Hepatic stellate cell (primary cell): ENCODE data around the gene DNMT3L.
A peak's percentile ranks its signal among the peaks of the same experiment; 100 is the strongest.

Source experiments
- DNase-seq: peaks from one replicate; pipeline ENCODE4 v3.0.0; 2011; ENCODE audit warnings: low spot score

DNMT3L gene

GRCh38 chr21:44279354-44280260 lies 17.9 kb upstream of the DNMT3L start:
- DNase-seq = no peak

DNA sequence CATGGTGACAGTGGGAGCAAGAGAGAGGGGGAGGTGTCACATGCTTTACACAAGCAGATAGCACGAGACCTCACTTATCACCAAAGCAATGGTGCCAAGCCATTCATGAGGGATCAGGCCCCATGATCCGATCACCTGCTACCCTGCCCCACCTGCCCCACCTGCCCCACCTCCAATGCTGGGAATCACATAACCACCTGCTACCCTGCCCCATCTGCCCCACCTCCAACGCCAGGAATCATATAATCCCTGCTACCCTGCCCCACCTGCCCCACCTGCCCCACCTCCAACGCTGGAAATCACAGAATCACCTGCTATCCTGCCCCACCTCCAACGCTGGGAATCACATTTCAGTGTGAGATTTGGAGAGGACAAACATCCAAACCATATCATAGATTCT lies 13.3 kb upstream of the DNMT3L start:
- no peak for DNase-seq

GRCh38 chr21:44273046-44273445 lies 11.3 kb upstream of the DNMT3L start:
- no peak for DNase-seq

DNA sequence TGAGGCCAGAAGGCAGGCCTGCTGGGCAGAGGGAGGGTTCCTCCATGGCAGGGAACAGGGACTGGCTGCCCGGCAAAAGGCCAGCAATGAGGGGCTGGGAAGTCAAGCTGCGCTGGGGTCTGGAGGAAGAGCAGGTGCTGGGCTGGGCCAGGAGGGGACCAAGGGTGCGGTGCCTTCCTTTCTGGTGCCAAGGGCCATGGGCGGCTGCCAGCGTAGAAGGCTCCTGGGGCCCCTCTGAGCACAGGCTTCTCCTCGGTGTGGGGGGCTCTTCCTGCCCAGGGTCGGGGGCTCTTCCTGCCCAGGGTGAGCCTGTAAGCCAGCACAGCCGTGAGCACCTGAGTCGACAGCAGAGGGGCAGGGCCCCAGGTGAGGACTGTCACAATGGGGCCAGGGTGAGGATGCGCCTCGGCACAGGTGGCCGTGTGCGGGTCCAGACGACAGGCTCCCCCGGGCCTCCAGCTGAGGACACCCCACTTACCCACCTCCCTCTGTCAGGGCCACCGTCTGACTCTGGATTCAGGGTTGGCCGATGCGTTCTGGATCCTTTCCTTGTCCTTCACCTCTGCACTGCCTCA lies 10.7 kb upstream of the DNMT3L start:
- no peak for DNase-seq

DNA sequence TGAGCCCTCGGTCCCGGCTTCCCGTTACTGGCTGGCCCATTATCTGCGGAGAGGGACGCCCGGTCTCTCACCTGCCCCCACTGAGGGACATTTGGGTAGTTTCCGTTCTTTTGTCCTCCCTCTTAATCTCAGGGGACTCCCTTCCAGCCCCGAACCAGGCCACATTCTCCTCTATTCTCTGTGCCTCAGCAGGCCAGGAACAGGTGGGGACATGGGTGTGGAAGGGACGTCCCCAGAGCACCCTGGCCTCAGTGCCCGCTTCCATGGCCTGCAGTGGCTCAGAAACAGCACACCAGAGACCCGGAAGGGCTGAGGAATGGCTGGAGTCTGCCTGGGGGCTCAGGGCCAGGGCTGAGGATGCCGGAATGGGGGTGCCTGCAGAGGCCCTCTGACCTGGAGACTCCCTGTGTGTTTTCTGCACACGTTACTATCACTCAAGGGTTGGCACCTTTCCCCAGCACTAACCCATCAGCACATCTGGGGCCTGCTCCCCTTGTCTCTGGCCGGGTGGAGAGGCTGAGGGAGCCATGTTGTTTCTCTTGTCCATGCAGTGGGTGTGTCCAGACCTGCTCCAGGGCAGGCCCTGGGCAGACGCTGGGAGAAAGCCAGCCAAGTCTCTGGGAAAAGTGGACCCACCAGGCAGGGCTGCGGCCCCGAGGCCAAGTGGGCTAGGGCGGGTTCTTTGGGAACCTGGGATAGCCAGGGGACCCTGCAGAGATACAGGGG lies 10.0 kb upstream of the DNMT3L start:
- no peak for DNase-seq

GRCh38 chr21:44269090-44269489 lies 7.4 kb upstream of the DNMT3L start:
- no peak for DNase-seq

- no peak for DNase-seq
Measured at GRCh38 chr21:44267655-44268142, 6.0 kb upstream of the DNMT3L start.

DNA sequence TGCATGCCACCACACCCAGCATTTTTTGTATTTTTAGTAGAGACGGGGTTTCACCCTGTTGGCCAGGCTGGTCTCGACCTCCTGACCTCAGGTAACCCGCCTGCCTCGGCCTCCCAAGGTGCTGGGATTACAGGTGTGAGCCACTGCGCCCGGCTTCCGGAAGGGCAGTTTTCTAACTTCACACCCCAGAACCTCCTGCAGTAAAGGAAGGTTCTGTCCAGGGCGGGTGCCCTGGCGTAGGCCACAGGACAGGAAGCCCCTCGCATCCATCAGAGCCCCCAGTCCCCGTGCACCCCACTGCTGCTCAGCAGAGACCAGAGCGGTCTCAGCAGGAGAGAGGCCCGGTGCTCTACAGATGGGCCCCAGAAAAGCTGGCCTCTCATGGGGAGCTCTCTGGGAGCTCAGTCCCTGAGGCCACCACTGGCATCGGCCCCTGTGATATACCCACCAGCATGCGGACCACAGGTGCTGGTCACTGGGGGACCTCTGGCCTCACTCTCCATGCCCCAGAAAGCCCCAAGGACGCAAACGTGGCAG lies 4.1 kb upstream of the DNMT3L start:
- DNase-seq = no peak

- no peak for DNase-seq
Measured at GRCh38 chr21:44263768-44264167, 2.1 kb upstream of the DNMT3L start.

DNA sequence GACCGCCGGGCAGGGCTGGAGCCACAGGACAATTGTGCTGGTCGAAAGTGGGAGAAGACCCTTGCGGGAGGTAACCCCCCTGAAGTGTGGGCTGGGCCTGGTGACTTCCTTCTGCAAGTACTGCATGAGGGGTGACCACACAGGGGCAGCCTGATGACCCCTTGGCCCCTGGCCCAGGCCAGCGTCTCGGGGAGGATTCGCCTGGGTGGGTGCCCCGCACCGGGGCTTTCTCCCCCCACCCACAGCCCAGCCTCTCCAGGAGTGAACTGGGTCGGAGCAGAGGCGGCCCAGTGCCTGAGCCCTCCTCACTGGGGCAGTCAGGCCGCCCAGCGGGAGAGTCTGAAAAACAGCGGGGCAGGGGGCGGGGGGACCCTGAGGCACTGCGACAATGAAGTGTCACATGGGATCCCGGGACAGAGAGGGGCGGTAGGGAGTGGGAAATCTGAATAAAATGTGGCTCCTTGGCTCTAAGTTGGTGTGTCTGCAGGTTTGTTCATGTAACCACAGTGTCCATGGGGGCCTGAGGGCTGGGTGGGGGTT lies 1.6 kb upstream of the DNMT3L start:
- DNase-seq = no peak

DNA sequence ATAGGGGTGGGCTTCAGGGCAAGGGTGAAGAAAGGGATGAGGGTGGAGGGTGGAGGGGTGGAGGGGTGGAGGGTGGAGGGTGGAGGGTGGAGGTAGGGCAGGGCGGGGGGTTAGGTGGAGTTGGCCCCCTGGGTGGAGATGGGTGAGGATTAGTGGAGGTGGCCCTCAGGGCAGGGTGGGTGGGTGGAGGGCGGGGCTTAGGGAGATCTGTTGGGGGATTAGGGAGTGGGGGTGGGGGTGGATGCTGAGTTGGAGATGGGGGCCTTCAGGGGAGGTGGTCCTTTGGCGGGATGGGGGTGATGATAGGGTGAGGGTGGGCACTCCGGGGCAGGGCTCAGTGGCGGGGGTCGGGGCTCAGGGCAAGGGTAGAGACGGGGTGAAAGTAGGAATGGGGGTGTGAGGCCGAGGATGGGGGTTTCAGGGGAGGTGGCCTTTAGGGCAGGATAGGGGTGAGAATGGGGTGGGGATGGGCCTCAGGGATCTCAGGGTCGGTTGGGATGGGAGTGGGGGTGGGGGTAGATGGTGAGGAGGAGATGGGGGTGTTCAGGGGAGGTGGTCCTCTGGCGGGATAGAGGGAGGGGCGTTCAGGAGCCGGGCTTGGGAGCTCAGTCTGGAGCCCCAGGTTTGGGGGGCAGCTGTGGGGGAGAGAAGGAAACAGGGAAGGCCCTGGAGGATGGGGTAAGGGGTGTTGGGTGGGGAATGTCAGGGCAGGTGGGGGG lies 800 bp upstream of the DNMT3L start:
- DNase-seq = no peak

- DNase-seq = no peak
Measured at GRCh38 chr21:44260791-44261631, 686 bp downstream of the DNMT3L start.

GRCh38 chr21:44260066-44260465 lies 1.6 kb downstream of the DNMT3L start:
- DNase-seq = no peak

- no peak for DNase-seq
Measured at GRCh38 chr21:44259082-44259705, 2.5 kb downstream of the DNMT3L start.

DNA sequence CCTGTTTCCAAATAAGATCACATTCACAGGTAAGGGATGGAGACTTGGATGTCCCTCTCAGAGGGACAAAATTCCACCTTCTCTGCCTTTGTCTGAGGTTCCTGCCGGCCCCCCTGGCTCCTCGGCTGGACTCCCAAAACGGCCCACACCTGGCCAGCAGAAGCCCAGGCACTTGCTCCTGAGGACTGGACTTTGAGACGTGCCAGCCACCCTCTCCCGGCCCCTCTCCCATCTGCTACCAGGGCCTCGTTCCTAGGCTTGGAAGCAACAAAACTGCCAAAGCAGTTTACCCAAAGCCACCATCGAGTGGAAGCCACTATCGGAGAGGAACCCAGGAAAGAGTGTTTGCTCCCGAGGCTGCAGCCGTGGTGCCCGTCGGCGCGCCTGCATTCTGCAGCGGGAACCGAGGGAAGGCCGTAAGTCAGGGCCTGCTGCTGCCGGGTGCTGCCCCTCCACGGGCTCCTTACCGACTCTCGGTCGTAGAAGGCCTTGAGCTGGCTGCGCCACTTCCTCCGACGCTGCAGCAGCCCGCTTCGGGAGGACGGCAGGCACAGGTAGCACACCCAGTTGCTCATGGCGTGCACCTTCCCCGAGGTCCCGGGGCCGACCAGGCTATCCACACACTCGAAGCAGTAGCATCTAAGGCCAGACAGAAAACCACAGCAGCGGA lies 3.5 kb downstream of the DNMT3L start:
- DNase-seq = no peak

- peak; percentile 39 for DNase-seq
Measured at GRCh38 chr21:44255511-44255981, 6.2 kb downstream of the DNMT3L start.

- peak; percentile 31 for DNase-seq
Measured at GRCh38 chr21:44253832-44254710, 7.6 kb downstream of the DNMT3L start.
